Suprapubic skin (tissue), 4 donors: ENCODE results near the gene BCAN.
A peak's percentile ranks its signal among the peaks of the same experiment; 100 is the strongest.

Experiments
- CTCF ChIP-seq, 2 donors: fragments of 200-600 bp in 1 of 2; fragments of 450-650 bp in 1 of 2; sonication (generic) in 1 of 2; IDR thresholded peaks; one replicate each; pipeline ENCODE4 v1.5.1; 2016 to 2019; ENCODE audit warnings: antibody characterized with exemption in 2 of 2, mild to moderate bottlenecking in 1 of 2, moderate library complexity in 1 of 2
- EP300 ChIP-seq: sonication (generic); formaldehyde crosslinking; IDR thresholded peaks from one replicate; pipeline ENCODE4 v1.6.1; 2017; ENCODE audit warnings: antibody characterized with exemption
- POLR2AphosphoS5 ChIP-seq, 3 donors: sonication (generic); formaldehyde crosslinking; IDR thresholded peaks; one replicate each; pipeline ENCODE4 v1.6.1; 2017; ENCODE audit warnings: antibody characterized with exemption in 3 of 3

DNA sequence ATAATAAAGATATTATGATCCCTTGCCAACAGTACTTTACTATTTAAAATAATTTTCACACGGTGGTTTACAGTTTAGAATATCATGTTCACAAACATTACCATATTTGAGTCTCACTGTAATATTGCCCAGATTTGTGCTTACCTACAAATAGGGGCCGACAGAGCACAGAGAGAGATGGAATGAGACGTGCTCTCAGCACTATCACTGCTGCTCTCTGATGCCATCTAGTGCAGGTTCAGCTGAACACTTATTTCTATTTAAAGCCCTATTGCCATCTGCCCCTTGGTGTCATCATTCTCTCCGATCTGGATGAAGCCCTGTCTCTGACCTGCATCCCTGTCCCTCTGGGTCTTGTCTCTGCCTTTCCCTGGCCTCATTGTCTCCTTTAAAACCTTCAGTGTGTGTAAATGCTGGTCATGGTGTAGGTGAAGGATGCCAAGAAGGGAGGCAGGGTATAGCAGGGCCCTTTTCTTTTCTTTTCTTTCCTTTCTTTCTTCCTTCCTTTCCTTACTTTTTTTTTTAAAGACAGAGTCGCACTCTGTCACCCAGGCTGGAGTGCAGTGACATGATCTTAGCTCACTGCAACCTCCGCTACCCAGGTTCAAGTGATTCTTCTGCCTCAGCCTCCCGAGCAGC, 33.8 kb upstream of the BCAN start:
- TF ChIP-seq CTCF (IDR thresholded peaks at IDR 0.05) (peak; percentile 53 to 80), POLR2AphosphoS5 (IDR thresholded peaks at IDR 0.05) (no peak), EP300 (no peak)
